OCI-LY1 (cell line): ENCODE data around the gene CAPN10.

ENCODE experiments used
- H2AFZ ChIP-seq: fragments of 200-600 bp; sonication (generic), shearing (Covaris generic); 2 replicates; pipeline ENCODE4 v1.6.0; 2014; ENCODE audit warnings: antibody characterized with exemption, mild to moderate bottlenecking, low read length
- H3F3A ChIP-seq: fragments of 200-600 bp; sonication (generic), shearing (Covaris generic); 2 replicates; pipeline ENCODE4 v1.6.0; 2014; ENCODE audit warnings: mild to moderate bottlenecking, antibody characterized with exemption, low read length, moderate library complexity; ENCODE audit not compliant: insufficient read depth
- H3K27ac ChIP-seq: fragments of 200-600 bp; sonication (generic); 2 replicates; pipeline ENCODE4 v1.5.1; 2014; ENCODE audit warnings: low read length, mixed run types, mild to moderate bottlenecking, low read depth; ENCODE audit not compliant: poor library complexity, severe bottlenecking
- H3K27me3 ChIP-seq: fragments of 200-600 bp; sonication (generic); 2 replicates; pipeline ENCODE4 v1.6.0; 2014; ENCODE audit warnings: antibody characterized with exemption, mild to moderate bottlenecking, low read length, moderate library complexity; ENCODE audit not compliant: insufficient read depth
- H3K36me3 ChIP-seq: fragments of 200-600 bp; sonication (generic); 2 replicates; pipeline ENCODE4 v1.6.1; 2014; ENCODE audit warnings: mild to moderate bottlenecking, antibody characterized with exemption, low read length, moderate library complexity, mixed read lengths; ENCODE audit not compliant: insufficient read depth
- H3K4me1 ChIP-seq: fragments of 200-600 bp; sonication (generic); 2 replicates; pipeline ENCODE4 v1.5.1; 2014; ENCODE audit warnings: mild to moderate bottlenecking, low read length, moderate library complexity; ENCODE audit not compliant: insufficient read depth, severe bottlenecking
- H3K4me2 ChIP-seq: fragments of 200-600 bp; sonication (generic), shearing (Covaris generic); 2 replicates; pipeline ENCODE4 v1.6.1; 2014; ENCODE audit warnings: low read length
- H3K4me3 ChIP-seq: fragments of 200-600 bp; sonication (generic); 2 replicates; pipeline ENCODE4 v1.5.1; 2014; ENCODE audit warnings: low read length, low read depth, mild to moderate bottlenecking, mixed read lengths; ENCODE audit not compliant: poor library complexity, severe bottlenecking
- H3K79me2 ChIP-seq: fragments of 200-600 bp; shearing (Covaris generic); 2 replicates; pipeline ENCODE4 v1.6.1; 2016; ENCODE audit warnings: mixed run types, low read length, mixed read lengths; ENCODE audit not compliant: insufficient read depth
- H3K9ac ChIP-seq: fragments of 200-600 bp; sonication (generic), shearing (Covaris generic); 2 replicates; pipeline ENCODE4 v1.6.1; 2014; ENCODE audit warnings: mild to moderate bottlenecking, low read length, mixed read lengths
- H3K9me2 ChIP-seq: fragments of 200-600 bp; sonication (generic), shearing (Covaris generic); 2 replicates; pipeline ENCODE4 v1.6.1; 2014; ENCODE audit warnings: low read depth, mild to moderate bottlenecking, low read length, mixed read lengths
- H3K9me3 ChIP-seq: fragments of 200-600 bp; shearing (Covaris generic); 2 replicates; pipeline ENCODE4 v1.6.1; 2014; ENCODE audit warnings: low read length, mixed read lengths
- H4K20me1 ChIP-seq: fragments of 200-600 bp; sonication (generic), shearing (Covaris generic); 2 replicates; pipeline ENCODE4 v1.6.0; 2016; ENCODE audit warnings: mild to moderate bottlenecking, low read length; ENCODE audit not compliant: insufficient read depth
- CTCF ChIP-seq: fragments of 200-600 bp; sonication (generic), shearing (Covaris generic); IDR thresholded peaks from 2 replicates; pipeline ENCODE4 v1.5.1; 2017; ENCODE audit warnings: mild to moderate bottlenecking, antibody characterized with exemption, low read length, moderate library complexity, mixed read lengths
- EZH2 ChIP-seq: fragments of 200-600 bp; sonication (generic), shearing (Covaris generic); IDR thresholded peaks from 2 replicates; pipeline ENCODE4 v1.8.0; 2017; ENCODE audit warnings: borderline replicate concordance, mixed run types, mild to moderate bottlenecking, antibody characterized with exemption, low read length, moderate library complexity, mixed read lengths

Gene CAPN10

DNA sequence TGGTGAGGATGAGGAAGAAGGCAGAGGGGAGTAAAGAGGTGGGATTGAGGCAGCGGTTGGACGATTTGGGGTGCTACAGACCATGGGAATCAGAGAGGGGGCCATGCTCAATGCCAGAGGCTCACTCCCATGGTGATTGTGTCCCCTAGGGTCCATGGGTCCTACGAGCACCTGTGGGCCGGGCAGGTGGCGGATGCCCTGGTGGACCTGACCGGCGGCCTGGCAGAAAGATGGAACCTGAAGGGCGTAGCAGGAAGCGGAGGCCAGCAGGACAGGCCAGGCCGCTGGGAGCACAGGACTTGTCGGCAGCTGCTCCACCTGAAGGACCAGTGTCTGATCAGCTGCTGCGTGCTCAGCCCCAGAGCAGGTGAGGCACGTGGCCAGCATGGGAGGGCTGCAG is 5.2 kb downstream of the CAPN10 start:
- TF ChIP-seq EZH2 (no peak), CTCF (no peak)
- Histone ChIP-seq H3K79me2 (peaks cover 6% of the 10 kb centered on the region; the same call in 1 of the 2 replicates), H3K9me3 (no peaks in the 10 kb centered on the region), H2AFZ (no peak overlapping the region), H4K20me1 (no peaks in the 10 kb centered on the region), H3K27me3 (no peaks in the 10 kb centered on the region), H3F3A (no peaks in the 10 kb centered on the region), H3K4me2 (no peak overlapping the region), H3K9ac (no peak overlapping the region), H3K27ac (no peak overlapping the region), H3K36me3 (peaks cover 8% of the 10 kb centered on the region; the same call in 1 of the 2 replicates), H3K4me3 (no peak overlapping the region), H3K9me2 (no peaks in the 10 kb centered on the region), H3K4me1 (peaks cover 17% of the 10 kb centered on the region)

- Histone ChIP-seq H2AFZ (no peak overlapping the region), H3K4me3 (no peak overlapping the region), H3K79me2 (no peaks in the 10 kb centered on the region), H3K9me3 (no peaks in the 10 kb centered on the region), H3K27ac (no peak overlapping the region), H3K27me3 (no peaks in the 10 kb centered on the region), H3F3A (no peaks in the 10 kb centered on the region), H3K9me2 (no peaks in the 10 kb centered on the region), H3K4me1 (peaks cover 6% of the 10 kb centered on the region), H3K36me3 (peaks cover 13% of the 10 kb centered on the region), H3K9ac (no peak overlapping the region), H4K20me1 (no peaks in the 10 kb centered on the region), H3K4me2 (no peak overlapping the region)
- TF ChIP-seq EZH2: no peak
- no peak for TF ChIP-seq CTCF
Measured at GRCh38 chr2:240593026-240593702, 6.6 kb downstream of the CAPN10 start.

DNA sequence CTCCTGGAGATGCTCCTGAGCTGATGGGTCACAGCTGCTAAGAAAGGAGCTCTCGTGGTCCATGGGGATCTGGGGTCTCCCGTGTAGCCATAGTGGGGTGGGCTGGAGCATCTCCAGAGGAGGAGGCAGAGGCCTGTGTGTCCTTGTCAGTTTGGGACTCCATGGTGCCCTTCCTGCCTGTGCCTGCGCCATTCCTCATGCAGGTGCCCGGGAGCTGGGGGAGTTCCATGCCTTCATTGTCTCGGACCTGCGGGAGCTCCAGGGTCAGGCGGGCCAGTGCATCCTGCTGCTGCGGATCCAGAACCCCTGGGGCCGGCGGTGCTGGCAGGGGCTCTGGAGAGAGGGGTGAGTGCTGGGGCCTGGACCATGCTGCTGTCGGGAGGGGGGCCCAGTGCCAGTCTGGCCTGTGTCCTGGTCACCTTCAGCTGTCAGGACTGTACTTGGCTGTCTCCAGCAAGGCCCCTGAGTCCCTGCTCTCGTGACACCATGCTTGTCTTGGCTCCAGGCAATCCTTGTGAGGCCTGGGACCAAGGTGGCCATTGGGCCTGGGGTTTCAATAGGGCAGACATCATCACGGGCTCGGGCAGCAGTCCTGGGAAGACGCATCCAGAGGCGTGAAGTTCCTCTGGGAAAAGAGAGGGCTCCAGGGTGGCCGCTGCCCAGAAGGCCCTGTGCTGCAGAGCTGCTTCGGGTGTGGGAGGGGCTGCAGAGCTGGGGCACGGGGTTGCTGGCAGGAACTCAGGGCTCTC is 7.3 kb downstream of the CAPN10 start:
- Histone ChIP-seq H3K27me3 (no peaks in the 10 kb centered on the region), H3K4me2 (no peak overlapping the region), H2AFZ (no peak overlapping the region), H3F3A (no peaks in the 10 kb centered on the region), H3K9me2 (no peaks in the 10 kb centered on the region), H4K20me1 (no peaks in the 10 kb centered on the region), H3K4me1 (no peaks in the 10 kb centered on the region), H3K9ac (no peak overlapping the region), H3K36me3 (peaks cover 17% of the 10 kb centered on the region), H3K79me2 (no peaks in the 10 kb centered on the region), H3K27ac (no peak overlapping the region), H3K9me3 (no peaks in the 10 kb centered on the region), H3K4me3 (no peak overlapping the region)
- TF ChIP-seq EZH2 (no peak), CTCF (no peak)
